GM23338 (cell line): ENCODE measurements around the gene SEC14L1. TPM values are rescaled to one million over a fixed set of nuclear protein-coding genes. Genes with fewer than 3 reads are reported as not detected.

ENCODE experiments used
- ATAC-seq: fragments of 200-7000 bp; cut with Tn5 transposase; 3 replicates; pipeline ENCODE4 v1.9.1; 2020
- DNase-seq: peaks from one replicate; pipeline ENCODE4 v3.0.0-alpha.2; 2015; ENCODE audit warnings: low spot score
- H2AFZ ChIP-seq: fragments of 200-600 bp; sonication (generic); 2 replicates; pipeline ENCODE4 v1.8.0; 2016; ENCODE audit warnings: antibody characterized with exemption, mild to moderate bottlenecking, moderate library complexity
- H3F3A ChIP-seq: fragments of 200-600 bp; sonication (generic); replicated peaks from 2 replicates; pipeline ENCODE4 v1.8.0; 2017; ENCODE audit warnings: antibody characterized with exemption, mixed run types, low read depth
- H3K27ac ChIP-seq: fragments of 200-600 bp; sonication (generic); 2 replicates; pipeline ENCODE4 v1.6.1; 2016; ENCODE audit warnings: low read depth
- H3K27me3 ChIP-seq: fragments of 200-600 bp; sonication (generic); 2 replicates; pipeline ENCODE4 v1.8.0; 2016; ENCODE audit warnings: mild to moderate bottlenecking, mixed run types, moderate library complexity; ENCODE audit not compliant: insufficient read depth
- H3K36me3 ChIP-seq: fragments of 200-600 bp; sonication (generic); 2 replicates; pipeline ENCODE4 v1.8.0; 2016; ENCODE audit warnings: mild to moderate bottlenecking; ENCODE audit not compliant: insufficient read depth
- H3K4me1 ChIP-seq: fragments of 200-600 bp; sonication (generic); 2 replicates; pipeline ENCODE4 v1.8.0; 2016; ENCODE audit warnings: mild to moderate bottlenecking, moderate library complexity; ENCODE audit not compliant: insufficient read depth
- H3K4me2 ChIP-seq: fragments of 200-600 bp; sonication (generic); 2 replicates; pipeline ENCODE4 v1.7.1; 2017; ENCODE audit warnings: mixed run types
- H3K4me3 ChIP-seq: fragments of 200-600 bp; sonication (generic); 2 replicates; pipeline ENCODE4 v1.6.1; 2016; ENCODE audit warnings: mixed run types
- H3K79me2 ChIP-seq: fragments of 200-600 bp; sonication (generic); replicated peaks from 2 replicates; pipeline ENCODE4 v1.8.0; 2017; ENCODE audit warnings: mild to moderate bottlenecking; ENCODE audit not compliant: insufficient read depth
- H3K9me2 ChIP-seq: fragments of 200-600 bp; sonication (generic); 2 replicates; pipeline ENCODE4 v1.8.0; 2017; ENCODE audit not compliant: insufficient read depth
- H4K20me1 ChIP-seq: fragments of 200-600 bp; sonication (generic); replicated peaks from 2 replicates; pipeline ENCODE4 v1.8.0; 2017; ENCODE audit warnings: mild to moderate bottlenecking; ENCODE audit not compliant: insufficient read depth
- H3K27ac Mint-ChIP-seq: 2 replicates; pipeline ENCODE4 v1.8.0; 2020; ENCODE audit warnings: inconsistent platforms, mild to moderate bottlenecking, moderate library complexity, mixed read lengths
- H3K27me3 Mint-ChIP-seq: 3 replicates; pipeline ENCODE4 v1.8.0; 2022; ENCODE audit warnings: low read depth, mild to moderate bottlenecking, moderate library complexity, mixed read lengths, inconsistent platforms; ENCODE audit not compliant: insufficient read depth, poor library complexity
- H3K36me3 Mint-ChIP-seq: 3 replicates; pipeline ENCODE4 v1.8.0; 2021; ENCODE audit warnings: low read depth, mild to moderate bottlenecking, inconsistent platforms, moderate library complexity, mixed read lengths
- H3K4me1 Mint-ChIP-seq: 3 replicates; pipeline ENCODE4 v1.8.0; 2020; ENCODE audit warnings: mild to moderate bottlenecking, inconsistent platforms, mixed read lengths
- H3K4me3 Mint-ChIP-seq: 3 replicates; pipeline ENCODE4 v1.8.0; 2021; ENCODE audit warnings: moderate library complexity, mild to moderate bottlenecking, inconsistent platforms, mixed read lengths
- H3K9me3 Mint-ChIP-seq: 3 replicates; pipeline ENCODE4 v1.8.0; 2020; ENCODE audit warnings: moderate library complexity, mild to moderate bottlenecking, inconsistent platforms, mixed read lengths
- CREB1 ChIP-seq: fragments of 250-450 bp; sonication (Bioruptor Pico); IDR thresholded peaks from 2 replicates; pipeline ENCODE4 v1.5.0; 2020; ENCODE audit warnings: low read depth, mild to moderate bottlenecking, moderate library complexity
- EZH2 ChIP-seq: fragments of 200-600 bp; sonication (generic); IDR thresholded peaks from one replicate; pipeline ENCODE4 v1.8.0; 2017; ENCODE audit warnings: antibody characterized with exemption, mild to moderate bottlenecking, low read depth; ENCODE audit not compliant: unreplicated experiment
- EZH2phosphoT487 ChIP-seq: fragments of 200-600 bp; sonication (generic); IDR thresholded peaks from one replicate; pipeline ENCODE4 v1.8.1; 2018; ENCODE audit warnings: antibody characterized with exemption; ENCODE audit not compliant: unreplicated experiment
- JUNB ChIP-seq: IDR thresholded peaks from one replicate; pipeline ENCODE4 v1.6.1; 2016; ENCODE audit warnings: antibody characterized with exemption; ENCODE audit not compliant: unreplicated experiment
- NANOG ChIP-seq: IDR thresholded peaks from 2 replicates; pipeline ENCODE4 v1.6.1; 2016; ENCODE audit warnings: antibody characterized with exemption, borderline replicate concordance
- POLR2AphosphoS5 ChIP-seq: IDR thresholded peaks from 2 replicates; pipeline ENCODE4 v1.6.1; 2016; ENCODE audit warnings: antibody characterized with exemption, low read depth
- REST ChIP-seq: IDR thresholded peaks from one replicate; pipeline ENCODE4 v1.6.1; 2018; ENCODE audit warnings: antibody characterized with exemption; ENCODE audit not compliant: unreplicated experiment
- STAT1 ChIP-seq: IDR thresholded peaks from one replicate; pipeline ENCODE4 v1.6.1; 2016; ENCODE audit warnings: antibody characterized with exemption; ENCODE audit not compliant: unreplicated experiment
- ZNF114 ChIP-seq: fragments of 250-450 bp; sonication (Bioruptor Pico); IDR thresholded peaks from 2 replicates; pipeline ENCODE4 v1.5.0; 2020; ENCODE audit warnings: mild to moderate bottlenecking, moderate library complexity
- ZNF331 ChIP-seq: fragments of 250-450 bp; sonication (Bioruptor Pico); IDR thresholded peaks from 2 replicates; pipeline ENCODE4 v1.5.0; 2020; ENCODE audit warnings: low read depth, mild to moderate bottlenecking, moderate library complexity
- ZNF462 ChIP-seq: fragments of 250-450 bp; sonication (Bioruptor Pico); IDR thresholded peaks from 2 replicates; pipeline ENCODE4 v1.5.0; 2020; ENCODE audit warnings: mild to moderate bottlenecking, moderate library complexity
- polyA plus RNA-seq: library from polyadenylated mRNA; unstranded; fragments of >200 nt; fragmentation: Nextera tagmentation; extraction: Ambion mirVana; gene quantifications from 2 replicates; pipeline ENCODE4 v1.2.1, GENCODE V29; 2016
- total RNA-seq: library from RNA; depleted of rRNA; stranded (reverse); fragments of >200 nt; shearing (Covaris generic); gene quantifications from 2 replicates; pipeline ENCODE4 v1.2.3, GENCODE V29; 2014
- TF ChIP-seq, protein P1 (sequence below): IDR thresholded peaks from 2 replicates; pipeline ENCODE4 v1.6.1; 2016; ENCODE audit warnings: antibody characterized with exemption
- TF ChIP-seq, protein P2 (sequence below), 2 experiments: fragments of 200-600 bp in 1 of 2; sonication (generic) in 1 of 2; conservative IDR thresholded peaks; 2 replicates each; pipeline versions ENCODE4 v1.5.1 to v1.6.1; 2016 to 2017; ENCODE audit warnings: antibody characterized with exemption in 2 of 2, low read depth in 2 of 2, mild to moderate bottlenecking in 2 of 2, moderate library complexity in 1 of 2

SEC14L1 gene
- total and polyA plus RNA-seq, 2 experiments from 2014 or later = 26.8 to 54.8 TPM

DNA sequence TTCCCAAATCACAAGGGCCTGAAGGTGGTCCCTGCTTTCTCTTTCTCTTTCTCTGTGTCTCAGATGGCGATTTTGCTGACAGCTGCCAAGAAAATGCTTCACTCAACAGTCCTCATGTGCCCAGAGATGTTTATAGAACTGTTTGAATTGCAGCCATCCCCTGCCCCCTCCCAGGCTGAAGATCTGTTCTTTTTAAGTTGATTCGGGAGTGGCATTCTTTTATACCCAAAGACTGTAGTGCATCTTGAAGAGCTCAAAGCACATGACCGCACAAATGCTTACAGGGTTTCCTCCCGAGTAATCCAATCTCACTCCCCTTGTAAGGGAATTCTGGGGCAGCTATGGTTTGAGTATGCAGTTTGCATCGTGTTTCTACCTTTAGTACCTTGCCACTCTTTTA is 75.7 kb downstream of the SEC14L1 start:
- Histone ChIP-seq H4K20me1 (no peaks in the 10 kb centered on the region), H3K27me3 (no peaks in the 10 kb centered on the region), H3K27ac (no peak overlapping the region), H2AFZ (no peak overlapping the region), H3K4me2 (no peak overlapping the region), H3K36me3 (no peaks in the 10 kb centered on the region), H3F3A (no peaks in the 10 kb centered on the region), H3K79me2 (no peaks in the 10 kb centered on the region), H3K4me1 (no peaks in the 10 kb centered on the region), H3K9me2 (no peaks in the 10 kb centered on the region), H3K4me3 (no peak overlapping the region)
- Mint-ChIP-seq H3K27me3 (peaks cover 3% of the 10 kb centered on the region), H3K27ac (no peak overlapping the region), H3K4me1 (peaks cover 4% of the 10 kb centered on the region; the same call in 2 of the 3 replicates), H3K4me3 (no peak overlapping the region), H3K9me3 (no peaks in the 10 kb centered on the region), H3K36me3 (peaks cover 24% of the 10 kb centered on the region)
- TF ChIP-seq STAT1 (no peak), ZNF462 (CRISPR knock-in tag) (no peak), NANOG (no peak), JUNB (no peak), CREB1 (CRISPR knock-in tag) (no peak), POLR2AphosphoS5 (no peak), ZNF114 (CRISPR knock-in tag) (no peak), ZNF331 (CRISPR knock-in tag) (no peak), EZH2phosphoT487 (no peak), REST (no peak), EZH2 (no peak)
- TF ChIP-seq, protein P1, sequence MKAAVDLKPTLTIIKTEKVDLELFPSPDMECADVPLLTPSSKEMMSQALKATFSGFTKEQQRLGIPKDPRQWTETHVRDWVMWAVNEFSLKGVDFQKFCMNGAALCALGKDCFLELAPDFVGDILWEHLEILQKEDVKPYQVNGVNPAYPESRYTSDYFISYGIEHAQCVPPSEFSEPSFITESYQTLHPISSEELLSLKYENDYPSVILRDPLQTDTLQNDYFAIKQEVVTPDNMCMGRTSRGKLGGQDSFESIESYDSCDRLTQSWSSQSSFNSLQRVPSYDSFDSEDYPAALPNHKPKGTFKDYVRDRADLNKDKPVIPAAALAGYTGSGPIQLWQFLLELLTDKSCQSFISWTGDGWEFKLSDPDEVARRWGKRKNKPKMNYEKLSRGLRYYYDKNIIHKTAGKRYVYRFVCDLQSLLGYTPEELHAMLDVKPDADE = no peak
- TF ChIP-seq, protein P2, sequence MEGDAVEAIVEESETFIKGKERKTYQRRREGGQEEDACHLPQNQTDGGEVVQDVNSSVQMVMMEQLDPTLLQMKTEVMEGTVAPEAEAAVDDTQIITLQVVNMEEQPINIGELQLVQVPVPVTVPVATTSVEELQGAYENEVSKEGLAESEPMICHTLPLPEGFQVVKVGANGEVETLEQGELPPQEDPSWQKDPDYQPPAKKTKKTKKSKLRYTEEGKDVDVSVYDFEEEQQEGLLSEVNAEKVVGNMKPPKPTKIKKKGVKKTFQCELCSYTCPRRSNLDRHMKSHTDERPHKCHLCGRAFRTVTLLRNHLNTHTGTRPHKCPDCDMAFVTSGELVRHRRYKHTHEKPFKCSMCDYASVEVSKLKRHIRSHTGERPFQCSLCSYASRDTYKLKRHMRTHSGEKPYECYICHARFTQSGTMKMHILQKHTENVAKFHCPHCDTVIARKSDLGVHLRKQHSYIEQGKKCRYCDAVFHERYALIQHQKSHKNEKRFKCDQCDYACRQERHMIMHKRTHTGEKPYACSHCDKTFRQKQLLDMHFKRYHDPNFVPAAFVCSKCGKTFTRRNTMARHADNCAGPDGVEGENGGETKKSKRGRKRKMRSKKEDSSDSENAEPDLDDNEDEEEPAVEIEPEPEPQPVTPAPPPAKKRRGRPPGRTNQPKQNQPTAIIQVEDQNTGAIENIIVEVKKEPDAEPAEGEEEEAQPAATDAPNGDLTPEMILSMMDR (conservative IDR thresholded peaks at IDR 0.05; ENCODE audit: low read depth in 2 of 2) = no peak
- DNase-seq (no peak), ATAC-seq (no peak)
